BJ (cell line): Measurements from ENCODE around the gene TAS2R20. TPM values are rescaled to one million over a fixed set of nuclear protein-coding genes. Genes with fewer than 3 reads are reported as not detected.

Experiments
- CTCF ChIA-PET: fragments of 350-600 bp; formaldehyde crosslinking; extraction: SDS; loops from one replicate; lab custom pipeline; 2021; ENCODE audit warnings: antibody characterized with exemption, inconsistent platforms; lab: Yijun Ruan, JAX
- POLR2A ChIA-PET: fragments of 300-600 bp; sonication (Branson Sonifier 250); formaldehyde crosslinking; extraction: SDS; loops from one replicate; lab custom pipeline; 2021; ENCODE audit warnings: antibody characterized with exemption; lab: Charles Lee
- DNase-seq: peaks from one replicate; pipeline ENCODE4 v3.0.0-alpha.2; 2011; ENCODE audit warnings: low read depth
- H3K27me3 ChIP-seq: 2 replicates; pipeline ENCODE4 v1.6.0; 2011; ENCODE audit warnings: low read length; ENCODE audit not compliant: control insufficient read depth, insufficient read depth
- H3K36me3 ChIP-seq: 2 replicates; pipeline ENCODE4 v1.5.1; 2011; ENCODE audit warnings: low read length; ENCODE audit not compliant: control insufficient read depth, insufficient read depth
- H3K4me3 ChIP-seq: 2 replicates; pipeline ENCODE4 v1.5.1; 2011; ENCODE audit warnings: low read depth, mild to moderate bottlenecking, control low read depth, low read length
- polyA plus RNA-seq: library from polyadenylated mRNA; depleted of rRNA; stranded (reverse); fragments of >200 nt; gene quantifications from 2 replicates; pipeline ENCODE4 v1.2.3, GENCODE V29; 2011
- TF ChIP-seq, protein P1 (sequence below): IDR thresholded peaks from 2 replicates; pipeline ENCODE4 v1.5.1; 2011; ENCODE audit warnings: low read depth, mild to moderate bottlenecking, control low read depth, inconsistent platforms, low read length, moderate library complexity; ENCODE audit not compliant: insufficient read depth

TAS2R20 gene
- polyA plus RNA-seq, 1 experiment = 0.29 TPM

DNA sequence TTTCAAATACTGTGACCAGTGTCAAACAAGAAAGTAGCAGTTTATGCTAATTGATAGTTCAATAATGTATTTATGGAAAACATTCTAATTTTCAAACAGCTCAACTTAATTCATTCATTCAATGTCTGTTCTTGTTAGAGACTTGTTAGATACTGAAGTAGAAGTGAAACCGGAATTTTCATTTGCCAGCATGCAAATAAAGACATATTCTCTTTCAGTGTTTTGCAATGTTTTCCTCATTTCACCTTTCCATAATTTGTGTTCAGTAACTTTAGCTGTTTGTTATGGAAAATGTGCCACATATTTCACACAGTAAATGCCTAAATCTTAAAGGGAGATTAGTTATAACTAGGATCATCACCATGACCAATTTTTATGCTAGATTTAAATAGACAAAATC, 32.6 kb downstream of the TAS2R20 start:
- ChIA-PET CTCF (no interaction called here), POLR2A (no interaction called here)
- no peaks in the 10 kb centered on the region for H3K36me3 ChIP-seq
- no peak for DNase-seq
- H3K4me3 ChIP-seq = no peak overlapping the region
- TF ChIP-seq, protein P1, sequence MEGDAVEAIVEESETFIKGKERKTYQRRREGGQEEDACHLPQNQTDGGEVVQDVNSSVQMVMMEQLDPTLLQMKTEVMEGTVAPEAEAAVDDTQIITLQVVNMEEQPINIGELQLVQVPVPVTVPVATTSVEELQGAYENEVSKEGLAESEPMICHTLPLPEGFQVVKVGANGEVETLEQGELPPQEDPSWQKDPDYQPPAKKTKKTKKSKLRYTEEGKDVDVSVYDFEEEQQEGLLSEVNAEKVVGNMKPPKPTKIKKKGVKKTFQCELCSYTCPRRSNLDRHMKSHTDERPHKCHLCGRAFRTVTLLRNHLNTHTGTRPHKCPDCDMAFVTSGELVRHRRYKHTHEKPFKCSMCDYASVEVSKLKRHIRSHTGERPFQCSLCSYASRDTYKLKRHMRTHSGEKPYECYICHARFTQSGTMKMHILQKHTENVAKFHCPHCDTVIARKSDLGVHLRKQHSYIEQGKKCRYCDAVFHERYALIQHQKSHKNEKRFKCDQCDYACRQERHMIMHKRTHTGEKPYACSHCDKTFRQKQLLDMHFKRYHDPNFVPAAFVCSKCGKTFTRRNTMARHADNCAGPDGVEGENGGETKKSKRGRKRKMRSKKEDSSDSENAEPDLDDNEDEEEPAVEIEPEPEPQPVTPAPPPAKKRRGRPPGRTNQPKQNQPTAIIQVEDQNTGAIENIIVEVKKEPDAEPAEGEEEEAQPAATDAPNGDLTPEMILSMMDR = no peak
- H3K27me3 ChIP-seq = no peaks in the 10 kb centered on the region

DNA sequence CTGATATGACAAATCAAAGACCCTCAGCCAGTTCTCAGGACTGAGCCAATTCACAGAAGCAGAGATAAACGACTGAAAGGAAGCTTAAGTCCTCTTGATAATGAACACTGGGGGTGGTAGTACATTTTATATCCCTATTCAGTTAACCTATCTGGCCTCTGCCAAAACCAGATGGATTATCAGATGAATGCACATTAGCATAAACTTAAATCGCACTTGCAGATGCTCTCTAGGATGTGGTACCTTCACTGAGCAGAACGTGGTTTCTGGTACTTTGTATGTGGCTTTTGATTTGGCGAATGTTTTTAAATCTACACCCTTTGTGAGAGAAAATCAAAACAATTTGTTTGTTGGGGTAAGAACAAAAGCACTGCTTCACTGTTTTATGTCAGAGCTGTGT, 37.9 kb downstream of the TAS2R20 start:
- Histone ChIP-seq H3K36me3 (no peaks in the 10 kb centered on the region), H3K27me3 (no peaks in the 10 kb centered on the region), H3K4me3 (no peak overlapping the region)
- CTCF ChIA-PET = no interaction called here
- TF ChIP-seq, protein P1 = no peak
- no peak for DNase-seq
- POLR2A ChIA-PET = no interaction called here

DNA sequence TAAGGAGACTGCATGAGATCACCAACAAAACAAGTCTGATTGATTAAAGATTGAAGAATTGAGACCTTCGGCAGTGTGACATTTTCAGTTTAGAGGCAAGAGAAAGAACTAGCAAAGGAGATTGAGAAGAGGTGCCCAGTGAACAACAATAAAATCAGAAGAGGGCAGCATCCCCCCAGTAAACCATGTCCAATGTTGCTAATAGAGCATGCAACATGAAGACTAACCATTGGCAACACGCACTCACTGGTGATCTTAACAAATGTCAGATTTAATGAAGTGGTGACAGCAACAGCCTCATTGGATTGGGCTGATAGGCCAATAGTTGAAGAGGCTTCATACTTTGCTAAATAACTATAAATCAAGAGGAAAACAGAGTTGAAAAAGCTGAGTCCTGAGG, 38.3 kb downstream of the TAS2R20 start:
- POLR2A ChIA-PET = no interaction called here
- Histone ChIP-seq H3K27me3 (no peaks in the 10 kb centered on the region), H3K36me3 (no peaks in the 10 kb centered on the region), H3K4me3 (no peak overlapping the region)
- TF ChIP-seq, protein P1 = no peak
- CTCF ChIA-PET = no interaction called here
- no peak for DNase-seq

- TF ChIP-seq, protein P1 = no peak
- CTCF ChIA-PET = interaction anchor here (0.9 kb wide), 1 partner anchor 10 kb away, joined by 3 read pairs; no protein-coding TSS in a partner anchor
- Histone ChIP-seq H3K4me3 (no peak overlapping the region), H3K36me3 (no peaks in the 10 kb centered on the region), H3K27me3 (no peaks in the 10 kb centered on the region)
- POLR2A ChIA-PET = no interaction called here
- DNase-seq = no peak
Observed at GRCh38 chr12:10957741-10958140, 40.4 kb downstream of the TAS2R20 start.

- CTCF ChIA-PET = no interaction called here
- POLR2A ChIA-PET = no interaction called here
- Histone ChIP-seq H3K27me3 (no peaks in the 10 kb centered on the region), H3K36me3 (no peaks in the 10 kb centered on the region), H3K4me3 (no peak overlapping the region)
- DNase-seq = no peak
- TF ChIP-seq, protein P1 = no peak
Observed at GRCh38 chr12:10956085-10956484, 42.0 kb downstream of the TAS2R20 start.
